ENCODE results near the gene IFI27. TPM values are rescaled to one million over a fixed set of nuclear protein-coding genes. Genes with fewer than 3 reads are reported as not detected.
"Not testable (repeated sequence)": the region's sequence is repeated elsewhere in the genome, so short reads cannot be mapped to it uniquely, and the experiment has no call there.

Gene IFI27
- total RNA-seq, 2 donors from 2014 or later = 88.4 to 529 TPM

GRCh38 chr14:94153750-94154342 lies 43.3 kb downstream of the IFI27 start:
- TF ChIP-seq POLR2AphosphoS5 (IDR thresholded peaks at IDR 0.05) (no peak), CTCF (IDR thresholded peaks at IDR 0.05) (no peak), POLR2A (IDR thresholded peaks at IDR 0.05) (no peak)
- intact Hi-C loops (cut with DNase I) = no loop called here
- Histone ChIP-seq H3K36me3 (no peaks in the 10 kb centered on the region), H3K4me3 (no peak overlapping the region), H3K27ac (no peak overlapping the region), H3K9me3 (no peaks in the 10 kb centered on the region), H3K4me1 (replicated peaks) (no peaks in the 10 kb centered on the region), H3K27me3 (replicated peaks; ENCODE audit: insufficient read depth) (no peaks in the 10 kb centered on the region)
- WGBS = 90% methylated on average over 6 of the region's 6 CpGs
- no peak for DNase-seq (ENCODE audit: low spot score)

- H3K4me1 ChIP-seq (replicated peaks); H3K9me3 ChIP-seq; H3K4me3 ChIP-seq; intact Hi-C loops (cut with DNase I); H3K36me3 ChIP-seq; DNase-seq (ENCODE audit: low spot score); H3K27ac ChIP-seq; H3K27me3 ChIP-seq (replicated peaks; ENCODE audit: insufficient read depth): not testable (repeated sequence)
- 93% methylated on average over 1 of the region's 1 CpG for WGBS
These were observed 45.6 kb downstream of the IFI27 start for GRCh38 chr14:94156143-94156542.

- TF ChIP-seq CTCF (IDR thresholded peaks at IDR 0.05) (no peak), POLR2AphosphoS5 (IDR thresholded peaks at IDR 0.05) (no peak), POLR2A (IDR thresholded peaks at IDR 0.05) (no peak)
- Histone ChIP-seq H3K9me3 (no peaks in the 10 kb centered on the region), H3K27ac (no peak overlapping the region), H3K36me3 (no peaks in the 10 kb centered on the region), H3K4me1 (replicated peaks) (peaks cover 1% of the 10 kb centered on the region), H3K4me3 (no peak overlapping the region), H3K27me3 (replicated peaks; ENCODE audit: insufficient read depth) (no peaks in the 10 kb centered on the region)
- no peak for DNase-seq (ENCODE audit: low spot score)
- intact Hi-C loops (cut with DNase I) = no loop called here
These were observed 46.7 kb downstream of the IFI27 start for GRCh38 chr14:94157197-94157596.

GRCh38 chr14:94158239-94158883 lies 47.8 kb downstream of the IFI27 start:
- Histone ChIP-seq H3K27ac (no peak overlapping the region), H3K4me1 (replicated peaks) (peaks cover 2% of the 10 kb centered on the region), H3K9me3 (no peaks in the 10 kb centered on the region), H3K4me3 (no peak overlapping the region), H3K27me3 (replicated peaks; ENCODE audit: insufficient read depth) (no peaks in the 10 kb centered on the region), H3K36me3 (no peaks in the 10 kb centered on the region)
- WGBS = 40% methylated on average over 10 of the region's 10 CpGs
- TF ChIP-seq CTCF (IDR thresholded peaks at IDR 0.05) (no peak), POLR2A (IDR thresholded peaks at IDR 0.05) (no peak), POLR2AphosphoS5 (IDR thresholded peaks at IDR 0.05) (no peak)
- no peak for DNase-seq (ENCODE audit: low spot score)
- intact Hi-C loops (cut with DNase I) = no loop called here

GRCh38 chr14:94161058-94161457 lies 50.5 kb downstream of the IFI27 start:
- Histone ChIP-seq H3K4me1 (replicated peaks) (peaks cover 2% of the 10 kb centered on the region), H3K27ac (no peak overlapping the region), H3K36me3 (no peaks in the 10 kb centered on the region), H3K27me3 (replicated peaks; ENCODE audit: insufficient read depth) (no peaks in the 10 kb centered on the region), H3K4me3 (no peak overlapping the region), H3K9me3 (no peaks in the 10 kb centered on the region)
- TF ChIP-seq POLR2A (IDR thresholded peaks at IDR 0.05) = no peak
- TF ChIP-seq CTCF (IDR thresholded peaks at IDR 0.05) = no peak
- no peak for TF ChIP-seq POLR2AphosphoS5 (IDR thresholded peaks at IDR 0.05)
- intact Hi-C loops (cut with DNase I) = no loop called here
- no peak for DNase-seq (ENCODE audit: low spot score)
- WGBS = 52% methylated on average over 2 of the region's 2 CpGs

All from prostate gland (tissue), 2 donors.